ENCODE measurements around the gene DTX1.

Gene DTX1

DNA sequence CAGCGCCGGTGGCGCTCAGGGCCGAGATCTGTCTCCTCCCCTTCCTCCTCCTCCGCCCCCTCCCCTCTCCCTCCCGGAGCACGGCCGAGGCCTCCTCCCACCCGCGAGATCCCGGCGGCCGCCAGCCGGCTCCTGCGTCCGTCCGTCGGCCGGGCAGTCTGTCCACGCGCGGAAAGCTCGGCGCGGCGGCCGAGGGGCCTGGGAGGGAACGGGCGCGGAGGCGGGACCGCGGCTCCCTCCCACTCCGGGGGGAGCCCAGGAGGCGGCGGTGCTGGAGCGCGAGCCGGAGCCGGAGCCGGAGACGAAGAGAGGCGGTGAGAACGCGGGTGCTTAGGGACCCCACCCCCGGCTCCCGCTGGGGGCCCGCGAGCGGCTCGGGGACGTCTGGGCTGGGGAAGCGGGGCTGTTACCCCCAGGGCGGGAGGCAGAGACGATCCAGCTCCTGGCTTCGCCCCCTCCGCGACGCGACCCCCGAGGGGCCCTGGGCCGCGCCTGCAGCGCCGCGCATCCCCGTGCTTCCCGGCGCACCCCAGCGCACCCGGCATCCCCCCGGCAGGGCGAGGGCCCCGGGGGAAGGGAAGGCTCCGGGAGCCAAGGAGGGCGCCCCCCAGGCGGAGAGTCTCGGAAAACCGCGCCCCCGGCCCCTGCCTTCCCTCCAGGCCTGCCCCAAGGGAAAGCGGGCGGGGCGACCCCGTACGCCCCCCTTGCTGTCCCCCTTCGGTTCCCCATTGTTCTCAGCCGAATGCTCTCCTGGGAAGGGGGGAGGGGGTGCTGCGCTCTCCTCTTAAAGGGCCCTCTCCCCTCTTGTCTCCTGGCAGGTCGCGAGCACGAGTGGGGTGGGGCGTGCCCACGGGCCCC, at the start of gene DTX1:
Gene DTX1, plus strand, starts transcription at position 100 of the 858 bp plus-strand sequence. CDS start 1,463 bp downstream, outside the sequence.
- DNase-seq = no peak

DNA sequence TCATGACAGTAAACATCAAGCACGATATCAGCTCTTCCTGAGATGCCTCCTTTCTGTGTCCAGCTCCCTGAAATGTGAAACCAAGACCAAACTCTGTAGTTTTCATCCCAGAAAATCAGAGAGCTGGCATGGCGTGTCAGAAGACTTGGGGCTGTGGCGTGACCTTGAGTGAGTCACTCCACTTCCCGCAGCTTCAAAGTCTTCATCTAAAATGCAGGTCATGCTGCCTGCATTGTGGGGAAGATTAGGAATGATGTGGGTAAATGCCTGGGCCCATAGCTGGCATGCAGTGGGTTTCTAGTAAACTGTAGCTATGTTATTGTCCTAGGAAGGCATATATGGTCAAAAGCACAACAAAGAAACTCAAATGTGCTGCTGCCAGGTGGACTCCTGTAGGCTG, 49.4 kb upstream of the DTX1 start:
- DNase-seq = no peak

DNA sequence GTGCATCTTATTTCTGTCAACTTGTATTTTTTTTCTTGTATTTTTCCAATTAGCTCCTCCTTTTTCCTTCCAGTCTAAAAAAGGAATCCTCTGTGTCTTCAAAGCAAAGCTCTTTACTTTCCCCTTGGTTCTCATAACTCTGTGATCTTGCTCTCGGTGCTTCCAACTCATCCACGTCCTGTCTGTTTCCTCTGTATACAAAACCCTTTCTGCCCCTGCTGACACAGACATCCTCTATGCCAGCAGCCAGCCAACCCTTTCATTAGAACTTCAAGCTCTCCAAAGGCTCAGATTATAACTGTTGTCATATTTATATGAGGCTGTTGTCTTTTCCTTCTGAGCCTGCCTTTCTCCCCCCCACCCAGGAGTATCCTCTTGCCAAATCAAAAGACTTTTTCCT, 45.8 kb upstream of the DTX1 start:
- no peak for DNase-seq

DNA sequence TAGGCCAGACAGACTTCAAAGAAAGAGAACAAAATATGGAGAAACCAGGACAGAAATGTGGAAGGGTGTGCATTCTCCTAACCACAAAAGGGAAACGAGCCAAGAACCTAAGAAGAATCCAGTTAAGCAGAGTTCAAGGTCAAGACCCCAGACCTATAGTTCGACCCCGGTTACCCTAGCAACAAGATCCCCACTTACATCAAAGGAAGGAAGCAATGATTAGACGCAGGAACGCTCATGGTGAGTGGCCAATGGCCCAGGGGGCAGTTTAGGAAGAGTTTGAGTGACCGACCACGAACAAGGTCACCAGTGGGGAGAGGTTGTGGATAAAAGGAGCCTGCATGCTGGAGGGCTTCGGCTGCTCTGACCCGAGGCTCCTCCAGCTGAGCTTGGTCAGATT, 42.0 kb upstream of the DTX1 start:
- DNase-seq = no peak

DNA sequence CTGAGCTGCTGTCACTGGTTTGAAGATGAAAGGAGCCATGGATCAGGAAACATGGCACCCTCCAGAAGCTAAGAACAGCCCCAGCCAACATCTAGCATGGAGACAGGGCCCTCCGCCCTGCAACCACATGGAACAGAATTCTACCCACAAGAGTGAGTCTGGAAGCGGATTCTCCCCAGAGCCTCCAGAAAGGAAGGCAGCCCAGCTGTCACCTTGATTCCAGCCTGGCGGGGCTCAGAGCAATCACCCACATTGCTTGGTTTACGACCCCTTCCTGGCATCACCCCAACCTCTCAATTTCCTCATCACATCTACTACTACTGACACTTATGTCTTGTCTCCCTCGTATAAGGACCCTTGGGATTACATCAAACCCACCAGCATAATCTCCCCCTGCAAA, 39.7 kb upstream of the DTX1 start:
- DNase-seq = no peak

DNA sequence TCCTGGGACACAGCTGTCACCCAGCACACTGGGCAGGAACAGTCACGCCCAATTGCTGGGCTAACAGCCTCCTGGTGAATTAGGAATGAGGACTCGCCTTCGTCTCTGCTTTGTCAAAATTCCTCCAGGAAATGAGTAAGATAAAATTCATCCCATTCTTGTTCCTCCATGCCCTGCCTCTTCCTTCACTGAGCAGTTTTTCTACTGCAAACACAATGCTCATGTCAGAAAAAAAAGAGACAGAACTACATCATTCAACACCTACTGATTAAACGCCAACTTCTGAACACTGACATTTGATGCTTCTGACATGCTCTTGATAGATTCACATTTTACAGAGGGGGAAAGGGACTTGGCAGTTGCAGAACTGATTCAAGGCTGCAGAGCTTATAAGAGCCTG, 37.5 kb upstream of the DTX1 start:
- DNase-seq = no peak

DNA sequence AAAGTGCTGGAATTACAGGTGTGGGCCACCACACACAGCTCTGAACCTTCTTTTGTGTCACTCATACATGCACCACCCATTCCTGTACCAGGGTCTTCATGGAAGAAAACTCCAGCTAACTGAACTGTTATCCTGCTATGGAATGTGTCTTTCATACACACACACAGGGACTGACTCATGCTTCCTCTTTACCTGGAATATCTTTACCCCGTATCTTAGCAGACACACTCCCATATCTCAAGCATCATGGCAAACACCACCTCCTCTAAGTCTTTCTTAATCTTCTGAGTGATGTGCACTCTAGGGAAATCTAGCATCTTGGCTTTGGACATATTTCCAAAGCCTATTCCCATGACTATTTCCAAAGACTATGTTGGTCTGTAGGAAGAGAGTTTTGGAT, 35.0 kb upstream of the DTX1 start:
- DNase-seq = no peak

DNA sequence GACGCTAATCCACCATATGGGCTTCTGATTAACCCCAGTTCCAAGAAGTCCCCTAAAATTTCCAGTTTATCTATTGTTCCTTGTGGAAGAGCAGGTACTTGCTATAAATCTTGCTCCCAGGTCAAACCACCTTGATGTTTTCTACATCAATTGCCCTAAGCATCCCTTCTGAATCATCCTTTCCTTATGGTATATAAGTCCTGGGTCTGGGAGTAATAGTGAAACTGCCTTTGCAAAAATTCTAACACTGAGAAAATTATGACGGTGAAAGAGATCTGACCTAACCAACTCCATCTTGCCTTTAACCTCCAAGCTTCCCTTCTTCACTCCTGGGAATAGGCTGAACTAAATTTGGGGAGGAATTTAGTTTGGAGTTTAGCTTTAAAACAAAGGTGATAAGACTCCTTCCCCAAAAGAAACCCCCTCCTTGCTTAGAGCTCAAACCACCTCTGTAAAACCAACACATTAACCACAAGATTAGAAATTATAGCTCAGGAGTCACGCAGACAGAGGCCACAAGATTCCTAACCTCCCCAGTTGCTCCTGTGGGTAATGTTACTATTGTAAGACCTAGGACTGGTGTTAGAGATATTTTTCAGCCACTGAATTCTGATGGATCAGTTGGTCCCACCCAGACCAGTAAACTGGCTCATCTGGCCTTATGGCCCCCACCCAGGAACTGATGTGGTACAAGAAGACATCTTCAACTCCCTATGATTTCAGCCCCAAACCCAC, 33.8 kb upstream of the DTX1 start:
- no peak for DNase-seq

DNA sequence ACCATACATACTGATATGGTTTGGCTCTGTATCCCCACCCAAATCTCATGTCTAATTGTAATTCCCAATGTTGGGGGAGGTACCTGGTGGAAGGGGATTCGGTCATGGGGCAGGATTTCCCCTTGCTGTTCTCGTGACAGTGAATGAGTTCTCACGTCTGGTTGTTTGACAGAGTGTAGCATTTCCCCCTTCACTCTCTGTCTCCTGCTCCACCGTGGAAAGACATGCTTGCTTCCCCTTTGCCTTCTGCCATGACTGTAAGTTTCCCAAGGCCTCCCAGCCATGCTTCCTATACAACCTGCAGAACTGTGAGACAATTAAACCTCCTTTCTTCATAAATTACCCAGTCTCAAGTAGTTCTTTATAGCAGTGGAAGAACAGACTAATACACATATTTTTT, 28.8 kb upstream of the DTX1 start:
- no peak for DNase-seq

DNA sequence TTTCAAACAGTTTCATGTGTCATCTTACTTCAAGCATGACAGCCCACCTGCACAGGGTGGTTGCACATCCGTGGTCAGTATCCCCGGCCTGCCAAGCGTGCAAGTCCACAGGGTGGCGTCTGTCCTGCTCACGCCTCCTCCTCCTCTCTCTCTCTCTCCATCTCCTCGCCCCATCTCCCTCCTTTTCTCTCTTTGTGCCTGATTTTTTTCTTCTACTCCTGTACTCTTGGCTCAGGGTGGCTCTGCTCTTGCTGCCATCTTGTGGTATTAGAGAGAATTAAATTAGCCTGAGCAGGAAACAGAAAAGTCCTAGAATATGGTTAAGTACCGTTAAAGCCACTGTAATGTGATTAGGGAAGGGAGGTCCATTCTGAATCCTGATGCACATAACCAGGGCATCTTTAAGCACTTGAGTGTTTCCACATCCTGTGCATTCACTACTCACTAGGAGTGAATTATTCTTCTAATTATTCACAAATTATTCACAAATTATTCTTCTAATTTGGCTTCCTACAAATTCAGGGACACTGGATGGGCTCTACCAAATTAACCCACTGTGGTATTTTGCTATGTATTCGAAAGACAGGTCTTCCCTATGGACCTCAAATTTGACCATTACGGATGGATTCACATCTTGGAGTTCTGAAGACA, 25.5 kb upstream of the DTX1 start:
- no peak for DNase-seq

DNA sequence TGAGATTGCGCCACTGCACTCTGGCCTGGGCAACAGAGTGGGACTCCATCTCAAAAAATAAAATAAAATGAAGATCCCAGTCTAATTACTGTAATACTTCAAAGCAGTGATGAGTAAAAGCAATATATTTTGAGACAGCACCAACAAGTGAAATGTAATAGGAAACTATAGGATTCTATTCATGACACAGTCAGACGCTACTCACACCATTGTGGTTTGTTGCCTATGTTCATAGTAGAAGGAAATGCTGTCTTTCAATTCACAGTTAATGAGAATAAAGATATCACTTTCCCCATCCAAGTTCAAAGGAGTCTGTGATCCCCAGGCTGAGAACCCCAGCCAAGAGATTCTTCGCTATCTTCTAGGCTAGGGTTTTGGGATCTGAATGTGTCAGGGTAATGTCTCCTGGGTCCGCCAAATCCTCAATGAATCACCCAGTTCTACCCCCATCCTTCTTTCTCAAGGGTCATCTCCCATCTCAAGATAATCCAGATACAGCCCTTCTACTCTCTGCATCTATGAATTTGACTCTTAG, 16.6 kb upstream of the DTX1 start:
- no peak for DNase-seq

DNA sequence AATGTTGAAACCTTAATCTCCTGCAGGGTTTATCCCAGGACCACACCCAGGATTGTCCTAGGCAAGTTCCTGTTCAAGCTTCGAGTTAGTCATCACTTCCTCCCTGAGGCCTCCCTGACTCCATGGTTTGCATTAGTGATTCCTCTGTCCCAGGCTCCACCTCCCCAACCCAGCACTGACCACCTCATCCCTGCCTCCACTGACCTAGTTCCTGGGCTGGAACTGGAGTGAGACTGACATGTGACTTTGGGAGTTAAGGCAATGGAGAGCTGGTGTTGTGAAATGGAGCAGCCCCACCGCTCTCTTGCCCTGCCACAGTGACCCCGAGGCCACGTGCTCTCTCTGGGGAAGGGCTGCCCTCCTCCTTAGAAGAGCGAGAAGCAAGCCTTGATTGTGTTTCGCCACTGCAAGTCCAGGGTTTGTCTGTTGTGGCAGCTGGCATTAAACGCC, 15.8 kb upstream of the DTX1 start:
- no peak for DNase-seq

DNA sequence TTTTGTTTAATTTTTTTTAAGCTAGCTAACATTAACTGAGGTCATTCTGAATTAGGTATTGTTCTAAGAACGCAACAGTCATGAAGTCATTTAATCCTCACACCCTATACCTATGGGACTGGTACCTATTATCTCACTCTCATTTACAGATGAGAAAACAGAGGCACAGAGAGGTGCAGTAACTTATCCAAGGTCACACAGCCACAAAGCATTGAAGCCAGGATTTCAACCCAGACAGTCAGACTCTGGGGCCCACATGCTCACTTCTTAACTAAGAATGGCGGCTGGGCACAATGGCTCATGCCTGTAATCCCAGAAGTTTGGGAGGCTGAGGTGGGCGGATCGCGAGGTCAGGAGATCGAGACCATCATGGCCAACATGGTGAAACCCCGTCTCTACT, 15.0 kb upstream of the DTX1 start:
- no peak for DNase-seq

DNA sequence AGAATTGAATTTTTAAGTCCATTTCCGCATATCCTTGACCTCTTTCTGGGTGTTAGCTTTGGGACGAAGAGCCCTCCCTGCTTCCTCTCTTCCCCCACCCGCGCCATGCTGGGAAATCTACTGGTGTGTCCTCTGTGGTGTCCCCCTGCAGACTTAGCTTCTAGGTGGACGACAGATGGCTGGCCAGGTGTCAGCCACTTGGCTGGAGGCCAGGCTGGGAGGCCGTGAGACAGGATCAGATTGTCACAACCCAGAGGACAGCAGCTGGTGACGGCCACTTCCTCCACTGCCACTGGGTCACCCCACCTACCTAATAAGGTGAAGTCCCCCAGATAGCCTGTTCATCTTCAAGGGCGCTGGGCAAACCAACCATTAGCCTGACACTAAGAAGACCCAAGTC, 13.3 kb upstream of the DTX1 start:
- DNase-seq = no peak

DNA sequence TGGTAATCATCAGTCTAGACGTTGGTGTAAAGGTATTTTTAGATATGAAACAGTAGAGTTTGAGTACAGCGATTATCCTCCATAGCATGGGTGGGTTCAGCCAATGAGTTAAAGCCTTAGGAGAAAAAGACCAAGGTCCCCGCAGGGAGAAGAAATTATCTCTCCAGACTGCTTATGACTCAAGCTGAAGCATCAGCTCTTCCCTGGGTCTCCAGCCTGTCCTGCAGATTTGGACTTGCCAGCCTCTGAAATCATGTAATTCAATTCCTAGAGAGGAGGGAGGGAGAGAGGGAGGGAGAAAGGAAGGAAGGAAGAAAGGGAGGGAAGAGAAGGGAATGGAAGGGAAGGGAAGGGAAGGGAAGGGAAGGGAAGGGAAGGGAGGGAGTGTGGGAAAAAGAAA, 12.0 kb upstream of the DTX1 start:
- no peak for DNase-seq

DNA sequence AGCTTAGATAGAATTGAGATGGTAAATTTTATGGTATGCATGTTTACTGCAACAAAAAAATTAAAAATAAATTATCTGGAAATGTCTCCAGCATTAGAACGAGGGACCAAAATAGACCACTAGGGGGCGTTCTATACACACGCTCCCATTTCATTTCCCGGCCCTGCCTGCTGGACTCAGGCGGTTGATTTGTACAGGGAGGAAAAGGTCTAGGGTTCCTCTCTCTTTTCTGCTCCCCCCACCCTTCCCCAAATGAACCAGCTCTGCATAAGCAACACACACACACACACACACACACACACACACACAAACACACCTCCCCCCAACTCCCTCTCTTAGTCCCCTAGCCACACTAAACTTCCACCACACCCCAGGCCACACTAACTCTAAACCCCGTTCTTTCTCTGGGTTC, 7.8 kb upstream of the DTX1 start:
- DNase-seq = no peak

DNA sequence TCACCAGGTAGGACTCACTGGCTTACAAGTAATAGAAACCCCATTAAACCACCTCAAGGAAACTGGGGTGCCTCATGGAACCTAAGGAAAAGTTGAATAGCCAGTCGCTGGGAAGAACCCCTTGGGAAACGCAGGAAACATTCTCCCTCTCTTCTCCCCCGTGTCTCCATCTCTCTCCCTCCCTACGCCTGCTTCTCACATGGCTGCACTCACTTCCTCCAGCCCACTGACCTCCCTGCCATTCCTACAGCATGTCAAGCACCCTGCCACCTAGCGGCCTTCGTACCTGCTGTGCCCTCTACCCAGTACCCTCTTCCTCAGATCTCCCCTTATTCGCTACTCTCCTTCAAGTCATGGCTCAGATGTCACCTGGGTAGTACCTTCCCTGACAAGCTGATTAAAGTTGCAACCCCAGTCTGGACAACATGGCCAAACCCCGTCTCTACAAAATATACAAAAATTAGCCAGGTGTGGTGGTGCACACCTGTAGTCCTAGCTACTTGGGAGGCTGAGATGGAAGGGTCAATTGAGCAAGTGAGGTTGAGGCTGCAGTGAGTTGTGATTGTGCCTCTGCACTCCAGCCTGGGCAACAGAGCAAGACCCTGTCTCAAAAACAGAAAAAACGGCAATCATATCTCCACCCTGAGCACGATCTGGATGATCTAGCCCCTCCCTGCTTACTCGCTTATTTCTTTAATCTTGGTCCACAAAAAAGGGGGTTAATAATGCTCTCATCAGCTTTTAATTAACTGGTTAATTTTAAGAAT, 6.4 kb upstream of the DTX1 start:
- no peak for DNase-seq

DNA sequence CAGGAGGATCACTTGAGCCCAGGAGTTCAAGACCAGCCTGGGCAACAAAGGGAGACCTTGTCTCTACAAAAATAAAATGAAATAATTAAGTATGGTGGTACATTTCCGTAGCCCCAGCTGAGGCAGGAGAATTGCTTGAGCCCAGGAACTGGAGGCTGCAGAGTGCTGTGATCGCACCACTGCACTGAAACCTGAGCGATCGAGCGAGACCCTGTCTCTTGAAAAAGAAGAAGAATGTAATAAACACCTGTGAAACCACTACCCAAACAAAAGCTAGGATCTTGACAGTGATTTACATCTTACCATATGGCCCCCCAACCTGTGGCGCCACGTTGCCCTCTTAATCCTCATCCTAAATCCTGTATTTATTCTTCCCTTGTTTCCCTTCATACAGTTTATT, 5.7 kb upstream of the DTX1 start:
- no peak for DNase-seq

DNA sequence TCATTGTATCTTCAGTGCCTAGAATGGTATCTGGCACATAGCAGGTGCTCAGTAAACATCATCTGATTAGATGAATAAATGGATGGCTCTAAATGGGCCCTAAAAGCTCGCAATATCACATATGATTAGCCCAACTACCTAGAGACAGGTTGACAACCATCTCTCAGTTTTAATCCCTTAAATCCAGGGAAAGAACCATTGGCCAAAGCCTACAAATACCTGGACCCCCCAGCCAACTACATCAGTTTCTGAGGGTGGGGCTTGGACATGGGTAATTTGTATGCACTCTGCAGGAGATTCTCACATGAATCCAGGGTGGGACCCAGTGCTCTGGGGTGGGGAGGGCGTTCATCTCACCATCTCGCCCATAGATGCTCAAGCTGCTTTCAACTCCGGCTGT, 4.8 kb upstream of the DTX1 start:
- no peak for DNase-seq

DNA sequence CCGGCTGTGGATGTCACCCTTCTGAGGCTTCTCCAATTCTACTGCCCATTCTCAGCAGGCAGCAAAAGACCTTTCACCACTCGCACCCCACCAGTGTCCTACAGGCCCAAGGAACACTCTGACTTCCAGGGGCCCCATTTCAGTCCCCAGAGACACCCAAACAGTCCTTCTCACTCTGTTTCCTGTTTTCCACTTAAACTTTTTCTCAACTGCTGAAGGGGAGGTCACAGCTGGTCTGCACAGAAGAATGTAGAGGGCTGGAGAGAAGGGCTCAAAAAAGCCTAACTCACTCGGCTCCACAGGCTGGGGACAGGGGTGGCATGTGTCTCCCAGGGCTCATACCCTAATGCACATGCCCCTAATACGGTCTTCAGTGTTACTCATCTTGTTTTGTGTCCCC, 4.2 kb upstream of the DTX1 start:
- DNase-seq = no peak

DNA sequence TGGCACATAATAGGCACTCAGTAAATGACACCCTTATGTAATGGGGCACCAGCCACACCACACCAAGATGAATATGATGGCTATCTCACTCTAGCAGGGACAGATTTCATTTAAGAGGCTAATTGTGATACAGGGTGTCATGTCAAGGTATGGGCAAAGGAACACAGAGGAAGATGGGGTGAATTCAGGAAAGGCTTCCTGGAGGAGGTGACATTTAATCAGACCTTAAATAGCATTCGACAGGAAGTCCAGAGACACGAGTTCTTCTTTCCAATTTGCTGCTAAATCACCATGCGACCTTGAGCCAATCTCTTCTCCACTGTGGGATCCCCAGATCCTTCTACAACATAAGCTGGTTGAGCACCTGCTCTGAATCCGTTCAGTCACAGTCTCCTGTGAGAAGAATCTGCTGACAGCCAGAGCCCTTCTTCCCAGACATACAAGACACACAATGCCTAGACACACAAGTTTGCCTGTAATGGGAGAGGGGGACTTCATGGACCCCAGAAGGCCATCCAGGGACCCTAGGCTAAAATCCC, 1.5 kb upstream of the DTX1 start:
- DNase-seq = no peak

DNA sequence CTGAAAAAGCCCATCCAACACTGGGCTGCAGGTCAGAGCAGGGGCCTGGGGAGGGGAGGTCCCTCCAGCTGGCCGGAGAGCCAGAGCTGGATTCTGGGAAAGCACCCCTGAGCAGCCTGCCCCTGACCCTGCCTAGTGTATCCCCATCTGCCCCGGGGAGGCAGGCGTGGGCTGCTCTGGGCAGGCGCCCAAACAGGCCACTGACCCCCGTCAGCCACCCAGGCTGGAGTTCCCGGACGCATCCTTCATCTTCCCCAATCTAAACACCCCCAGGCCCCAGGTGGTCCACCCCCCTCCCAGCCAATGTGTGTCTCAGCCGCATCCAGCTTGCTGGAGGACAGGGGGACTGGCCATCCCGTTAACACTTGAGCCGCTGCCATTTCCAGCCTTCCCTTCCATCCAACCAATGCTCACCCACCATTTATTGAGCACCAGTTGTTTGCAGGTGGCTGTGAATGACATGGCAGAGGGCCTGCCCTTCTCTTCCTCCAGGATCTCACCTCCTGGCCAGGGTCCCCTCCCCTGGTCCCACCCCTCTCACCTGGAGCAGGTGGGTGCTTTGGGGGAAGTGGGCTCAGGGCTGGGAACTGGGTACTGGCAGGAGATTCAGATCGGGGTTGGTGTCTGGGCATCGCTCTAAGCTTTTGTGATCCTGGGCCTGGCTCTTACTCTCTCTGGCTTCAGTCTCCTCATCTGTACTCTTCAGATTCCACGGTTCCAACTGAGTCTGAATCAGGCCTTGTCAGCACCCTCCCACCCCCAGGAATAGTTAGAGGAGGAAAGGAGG, 743 bp upstream of the DTX1 start:
- no peak for DNase-seq

Measured in cortex of kidney (tissue), 1 donor.